ENCODE results near the gene IL1RN.

Gene IL1RN

GRCh38 chr2:113112871-113113270 lies 14.5 kb upstream of the IL1RN start:
- POLR2A ChIA-PET: no interaction called here
- CTCF ChIA-PET: interaction anchor here (0.9 to 6.7 kb wide), 5 partner anchors 8 to 154 kb away, joined by 3 to 50 read pairs (median 3); no protein-coding TSS in a partner anchor
- no peak for TF ChIP-seq CTCF (IDR thresholded peaks at IDR 0.05; ENCODE audit: control extremely low read depth, extremely low read depth, low read depth, missing control alignments)
- no peak for DNase-seq (ENCODE audit: extremely low spot score)

GRCh38 chr2:113113807-113114206 lies 13.6 kb upstream of the IL1RN start:
- no peak for DNase-seq (ENCODE audit: extremely low spot score)
- no peak for TF ChIP-seq CTCF (IDR thresholded peaks at IDR 0.05; ENCODE audit: control extremely low read depth, extremely low read depth, low read depth, missing control alignments)
- CTCF ChIA-PET: interaction anchor here (1.0 to 6.7 kb wide), 6 partner anchors 9 to 155 kb away, joined by 3 to 50 read pairs (median 4); no protein-coding TSS in a partner anchor
- POLR2A ChIA-PET: no interaction called here

GRCh38 chr2:113114224-113114945 lies 13.0 kb upstream of the IL1RN start:
- POLR2A ChIA-PET: no interaction called here
- DNase-seq (ENCODE audit: extremely low spot score): no peak
- no peak for TF ChIP-seq CTCF (IDR thresholded peaks at IDR 0.05; ENCODE audit: control extremely low read depth, extremely low read depth, low read depth, missing control alignments)
- CTCF ChIA-PET: interaction anchor here (1.0 to 6.7 kb wide), 5 partner anchors 15 to 155 kb away, joined by 3 to 50 read pairs (median 3); no protein-coding TSS in a partner anchor

- TF ChIP-seq CTCF (IDR thresholded peaks at IDR 0.05; ENCODE audit: control extremely low read depth, extremely low read depth, low read depth, missing control alignments): no peak
- CTCF ChIA-PET: interaction anchor here (1.1 to 6.7 kb wide), 3 partner anchors 22 to 35 kb away, joined by 3 to 50 read pairs (median 13); no protein-coding TSS in a partner anchor
- POLR2A ChIA-PET: no interaction called here
- no peak for DNase-seq (ENCODE audit: extremely low spot score)
These were observed 12.4 kb upstream of the IL1RN start for GRCh38 chr2:113114996-113115395.

- CTCF ChIA-PET: interaction anchor here (1.2 to 6.7 kb wide), 2 partner anchors 13 to 21 kb away, joined by 6 to 50 read pairs; no protein-coding TSS in a partner anchor
These were observed 11.1 kb upstream of the IL1RN start for GRCh38 chr2:113116100-113116958.

More at GRCh38 chr2:113116100-113116958, 11.1 kb upstream of the IL1RN start:
- no peak for TF ChIP-seq CTCF (IDR thresholded peaks at IDR 0.05; ENCODE audit: control extremely low read depth, extremely low read depth, low read depth, missing control alignments)
- DNase-seq (ENCODE audit: extremely low spot score): peak; percentile 21
- POLR2A ChIA-PET: interaction anchor here (0.6 kb wide), 1 partner anchor 64 kb away, joined by 3 read pairs; no protein-coding TSS in a partner anchor
